Measurements from ENCODE around the gene GRK1. TPM values are rescaled to one million over a fixed set of nuclear protein-coding genes. Genes with fewer than 3 reads are reported as not detected.
"Not testable (repeated sequence)": the region's sequence is repeated elsewhere in the genome, so short reads cannot be mapped to it uniquely, and the experiment has no call there.

Gene GRK1
- polyA plus RNA-seq, result not detected

GRCh38 chr13:113666951-113667701, at the start of gene GRK1:
Gene GRK1 (plus strand): TSS chr13:113667219. CDS start chr13:113667387, 168 bp downstream.
- 78 to 92% (median 81%) methylated on average over 32 of the region's 32 CpGs for WGBS, 3 donors
- H3K27ac ChIP-seq (ENCODE audit: low read depth, low read length), result no peak within 1 kb of the TSS

DNA sequence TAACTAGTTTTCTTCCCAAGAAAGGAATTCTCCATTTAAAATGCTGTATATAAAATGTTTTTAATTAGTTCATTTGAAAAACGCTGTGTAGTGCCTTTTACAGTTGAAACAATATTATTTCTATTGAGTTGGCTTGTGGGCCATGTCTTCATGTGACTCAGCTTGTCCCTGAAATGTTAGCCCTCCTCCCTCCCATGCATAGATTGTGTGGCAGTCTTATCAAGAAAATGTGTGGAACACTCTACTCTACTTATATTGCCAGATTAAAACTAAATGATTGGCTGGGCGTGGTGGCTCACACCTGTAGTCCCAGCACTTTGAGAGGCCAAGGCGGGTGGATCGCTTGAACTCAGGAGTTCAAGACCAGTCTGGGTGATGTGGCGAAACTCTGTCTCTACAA, 49.1 kb upstream of the GRK1 start:
- WGBS, 3 donors, result 93 to 97% (median 93%) methylated on average over 5 of the region's 5 CpGs
- H3K27ac ChIP-seq (ENCODE audit: low read depth, low read length), result no peak overlapping the region

GRCh38 chr13:113618455-113618854, 48.6 kb upstream of the GRK1 start:
- WGBS, 3 donors, result 94 to 96% (median 96%) methylated on average over 7 of the region's 7 CpGs
- no peak overlapping the region for H3K27ac ChIP-seq (ENCODE audit: low read depth, low read length)

DNA sequence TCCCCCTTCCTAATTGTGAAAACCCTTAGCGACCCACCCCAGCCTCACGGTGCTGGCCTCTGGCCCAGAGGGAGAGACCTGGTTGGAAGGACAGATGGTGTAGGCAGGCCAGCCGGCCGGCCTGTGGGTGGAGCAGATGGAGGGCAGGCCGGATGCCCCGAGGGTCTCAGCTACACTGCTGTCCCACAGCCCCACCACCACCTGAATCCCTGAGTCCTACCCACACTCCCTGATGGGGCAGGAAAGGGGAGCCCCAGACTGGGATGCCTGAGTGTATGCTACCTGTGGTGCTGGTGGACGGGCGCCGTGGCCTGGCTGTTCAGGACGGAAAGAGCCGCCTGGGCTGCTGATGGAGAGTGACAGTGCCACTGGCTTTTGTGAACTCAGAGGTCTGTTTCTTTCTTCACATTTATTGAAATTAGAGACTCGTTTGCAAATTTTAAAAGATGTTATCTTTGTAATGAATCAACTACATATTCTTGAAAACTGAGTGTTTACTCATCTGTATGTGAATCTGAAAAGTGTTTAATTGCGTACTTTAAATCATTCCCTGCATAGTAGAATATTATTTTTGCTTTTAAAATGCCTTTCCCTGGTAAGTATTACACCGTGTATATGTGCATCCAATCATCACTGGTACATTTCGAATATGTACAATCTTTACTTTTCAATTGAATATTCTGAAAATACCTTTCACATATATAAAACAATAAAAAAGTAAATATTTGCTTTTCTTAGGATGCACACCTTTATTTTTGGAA, 46.8 kb upstream of the GRK1 start:
- no peak overlapping the region for H3K27ac ChIP-seq (ENCODE audit: low read depth, low read length)
- WGBS, 3 donors, result 80 to 85% (median 84%) methylated on average over 14 to 15 of the region's 15 CpGs

DNA sequence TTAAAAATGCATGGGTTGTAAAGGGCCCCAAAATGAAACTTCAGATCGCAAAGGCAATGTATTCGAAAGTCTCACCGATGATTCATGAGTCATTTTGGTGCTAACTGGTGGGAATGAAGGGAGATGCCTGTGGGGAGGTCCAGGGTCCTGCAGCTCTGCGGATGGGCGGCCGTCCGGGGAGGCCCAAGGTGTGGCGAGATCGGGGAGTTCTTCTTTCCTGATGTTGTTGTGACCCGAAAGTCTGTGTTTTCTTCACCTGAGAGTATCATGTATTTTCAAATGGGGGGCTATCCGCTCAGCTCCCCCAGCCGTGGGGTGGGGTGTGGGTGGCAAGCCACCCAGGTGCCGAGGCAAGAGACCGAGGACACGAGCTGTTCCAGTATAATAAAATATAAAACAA, 46.0 kb upstream of the GRK1 start:
- 96 to 97% (median 97%) methylated on average over 15 of the region's 15 CpGs for WGBS, 3 donors

DNA sequence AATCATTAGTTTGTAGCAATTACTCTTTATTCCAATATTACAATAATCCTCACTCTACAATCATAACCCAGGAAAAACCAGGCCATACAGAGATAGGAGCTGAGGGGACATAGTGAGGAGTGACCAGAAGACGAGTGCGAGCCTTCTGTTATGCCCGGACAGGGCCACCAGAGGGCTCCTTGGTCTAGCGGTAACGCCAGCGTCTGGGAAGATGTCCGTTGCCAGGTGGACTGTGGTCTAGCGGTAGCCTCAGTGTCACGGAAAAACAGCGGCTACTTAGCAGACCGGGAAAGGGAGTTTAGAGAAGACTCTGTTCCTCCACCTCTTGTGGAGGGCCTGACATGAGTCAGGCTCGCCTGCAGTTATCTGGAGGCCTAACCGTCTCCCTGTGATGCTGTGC, 45.5 kb upstream of the GRK1 start:
- 78 to 83% (median 80%) methylated on average over 13 of the region's 13 CpGs for WGBS, 3 donors

More for the DNA sequence above, 46.0 kb upstream of the GRK1 start:
- no peak overlapping the region for H3K27ac ChIP-seq (ENCODE audit: low read depth, low read length)

GRCh38 chr13:113621986-113622550, 45.0 kb upstream of the GRK1 start:
- not testable (repeated sequence) for H3K27ac ChIP-seq (ENCODE audit: low read depth, low read length)
- WGBS, 3 donors, result 94 to 96% (median 95%) methylated on average over 19 to 20 of the region's 20 CpGs

More for the DNA sequence above, 45.5 kb upstream of the GRK1 start:
- not testable (repeated sequence) for H3K27ac ChIP-seq (ENCODE audit: low read depth, low read length)

DNA sequence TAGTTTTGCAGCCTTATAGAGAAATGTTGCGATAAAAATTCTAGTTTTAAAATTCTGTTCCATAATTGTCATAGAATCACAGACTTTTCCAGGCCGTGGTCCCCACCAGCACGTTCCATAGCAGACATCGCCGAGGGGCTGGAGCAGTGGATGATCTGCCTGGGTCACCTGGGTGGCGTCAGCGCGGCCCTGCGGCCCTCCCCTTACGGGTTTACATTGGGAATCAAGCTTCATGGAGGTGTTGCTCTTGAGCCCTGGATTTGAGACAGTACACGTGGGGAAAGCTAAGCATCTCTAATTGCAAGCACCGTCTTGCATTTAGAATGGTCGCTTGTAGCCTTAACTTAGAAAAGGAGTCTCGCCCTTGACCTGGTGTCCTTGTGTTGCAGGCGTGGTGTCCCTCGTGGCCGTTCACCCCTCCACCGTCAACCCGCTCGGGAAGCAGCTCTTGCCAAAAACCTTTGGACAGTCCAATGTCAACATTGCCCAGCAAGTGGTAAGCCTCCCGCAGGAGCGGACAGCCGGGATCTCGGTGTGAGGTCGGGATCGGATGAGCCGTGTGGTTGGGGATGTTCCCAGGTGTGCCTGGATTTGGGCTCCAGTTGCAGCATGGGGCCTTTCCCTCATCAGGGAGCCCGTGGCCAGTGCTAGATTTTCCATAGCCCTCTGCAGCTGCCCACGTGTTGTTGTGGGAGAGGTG, 44.1 kb upstream of the GRK1 start:
- H3K27ac ChIP-seq (ENCODE audit: low read depth, low read length), result no peak overlapping the region
- 90 to 95% (median 93%) methylated on average over 29 of the region's 29 CpGs for WGBS, 3 donors

DNA sequence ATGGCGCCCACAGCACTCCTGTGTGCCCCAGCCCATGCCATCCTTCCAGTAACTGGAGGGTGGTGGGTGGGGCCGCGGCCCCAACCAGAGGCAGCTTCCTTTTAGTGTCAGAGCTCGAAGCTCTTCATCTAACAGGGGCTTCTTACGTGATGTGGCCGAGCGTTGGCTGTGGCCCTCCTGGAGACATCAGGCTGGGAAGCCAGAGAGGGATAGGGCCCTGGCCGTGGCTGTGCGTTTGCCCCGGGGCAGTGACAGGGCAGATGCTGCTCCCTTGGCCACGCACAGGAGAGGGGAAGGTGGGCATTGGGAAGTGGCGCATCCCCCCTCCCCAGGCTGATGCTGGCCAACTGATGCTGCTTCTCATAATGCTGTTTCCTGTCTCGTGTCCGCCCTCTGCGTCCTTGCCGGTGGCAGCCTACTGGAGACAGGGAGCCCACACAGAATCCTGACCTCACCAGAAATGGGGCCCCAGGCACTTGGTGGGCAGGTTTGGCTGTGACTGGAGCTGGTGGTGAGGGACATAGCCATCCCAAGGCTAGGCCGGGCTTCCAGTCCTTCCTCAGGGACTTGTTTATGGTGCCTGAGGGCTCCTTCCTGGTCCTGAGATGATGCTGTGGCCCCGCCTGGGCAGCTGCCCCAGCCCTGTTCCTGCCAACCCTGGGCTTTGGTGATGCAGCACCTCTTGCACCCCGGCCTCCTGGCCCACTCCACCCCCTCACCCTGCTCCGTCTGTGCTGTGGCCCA, 43.4 kb upstream of the GRK1 start:
- 92 to 96% (median 92%) methylated on average over 19 to 20 of the region's 20 CpGs for WGBS, 3 donors
- H3K27ac ChIP-seq (ENCODE audit: low read depth, low read length), result no peak overlapping the region

- 91 to 97% (median 93%) methylated on average over 9 of the region's 9 CpGs for WGBS, 3 donors
These were observed 42.8 kb upstream of the GRK1 start for GRCh38 chr13:113624235-113624587.

GRCh38 chr13:113624640-113625304, 42.2 kb upstream of the GRK1 start:
- not testable (repeated sequence) for H3K27ac ChIP-seq (ENCODE audit: low read depth, low read length)
- 87 to 96% (median 94%) methylated on average over 14 of the region's 14 CpGs for WGBS, 3 donors

More at GRCh38 chr13:113624235-113624587, 42.8 kb upstream of the GRK1 start:
- no peak overlapping the region for H3K27ac ChIP-seq (ENCODE audit: low read depth, low read length)

- no peak overlapping the region for H3K27ac ChIP-seq (ENCODE audit: low read depth, low read length)
- WGBS, 3 donors, result 83 to 91% (median 83%) methylated on average over 24 of the region's 24 CpGs
These were observed 40.9 kb upstream of the GRK1 start for GRCh38 chr13:113625965-113626721.

GRCh38 chr13:113627136-113627535, 39.9 kb upstream of the GRK1 start:
- whole genome bisulfite sequencing, 3 donors, result 85 to 90% (median 89%) methylated on average over 16 of the region's 16 CpGs
- no peak overlapping the region for H3K27ac ChIP-seq (ENCODE audit: low read depth, low read length)

GRCh38 chr13:113628291-113629270, 38.4 kb upstream of the GRK1 start:
- no peak overlapping the region for H3K27ac ChIP-seq (ENCODE audit: low read depth, low read length)
- WGBS, 3 donors, result 80 to 89% (median 81%) methylated on average over 30 of the region's 30 CpGs

DNA sequence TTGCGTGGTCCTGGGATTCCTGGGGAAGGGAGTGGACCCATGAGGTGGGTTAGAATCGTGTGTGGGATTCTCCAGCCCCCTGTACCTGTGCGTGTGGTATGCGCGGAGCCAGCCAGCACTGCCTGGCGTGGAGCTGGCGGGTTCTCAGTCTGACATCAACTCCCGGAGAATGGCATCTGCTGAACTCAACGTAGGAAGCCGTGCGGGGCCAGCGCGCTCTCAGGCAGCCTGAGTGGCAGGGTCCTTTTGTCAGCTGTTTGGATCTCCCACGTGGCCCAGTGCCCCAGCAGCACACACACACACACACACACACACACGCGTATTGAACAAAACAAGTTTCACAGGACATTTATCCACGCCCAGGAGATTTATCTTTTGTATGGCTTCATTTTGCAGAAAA, 37.2 kb upstream of the GRK1 start:
- WGBS, 3 donors, result 86 to 95% (median 92%) methylated on average over 17 of the region's 17 CpGs
- H3K27ac ChIP-seq (ENCODE audit: low read depth, low read length), result no peak overlapping the region

- WGBS, 3 donors, result 85 to 96% (median 96%) methylated on average over 11 of the region's 11 CpGs
- no peak overlapping the region for H3K27ac ChIP-seq (ENCODE audit: low read depth, low read length)
These were observed 36.7 kb upstream of the GRK1 start for GRCh38 chr13:113630296-113630695.
